ENCODE results near the gene TH.

- TF ChIP-seq, protein P1, sequence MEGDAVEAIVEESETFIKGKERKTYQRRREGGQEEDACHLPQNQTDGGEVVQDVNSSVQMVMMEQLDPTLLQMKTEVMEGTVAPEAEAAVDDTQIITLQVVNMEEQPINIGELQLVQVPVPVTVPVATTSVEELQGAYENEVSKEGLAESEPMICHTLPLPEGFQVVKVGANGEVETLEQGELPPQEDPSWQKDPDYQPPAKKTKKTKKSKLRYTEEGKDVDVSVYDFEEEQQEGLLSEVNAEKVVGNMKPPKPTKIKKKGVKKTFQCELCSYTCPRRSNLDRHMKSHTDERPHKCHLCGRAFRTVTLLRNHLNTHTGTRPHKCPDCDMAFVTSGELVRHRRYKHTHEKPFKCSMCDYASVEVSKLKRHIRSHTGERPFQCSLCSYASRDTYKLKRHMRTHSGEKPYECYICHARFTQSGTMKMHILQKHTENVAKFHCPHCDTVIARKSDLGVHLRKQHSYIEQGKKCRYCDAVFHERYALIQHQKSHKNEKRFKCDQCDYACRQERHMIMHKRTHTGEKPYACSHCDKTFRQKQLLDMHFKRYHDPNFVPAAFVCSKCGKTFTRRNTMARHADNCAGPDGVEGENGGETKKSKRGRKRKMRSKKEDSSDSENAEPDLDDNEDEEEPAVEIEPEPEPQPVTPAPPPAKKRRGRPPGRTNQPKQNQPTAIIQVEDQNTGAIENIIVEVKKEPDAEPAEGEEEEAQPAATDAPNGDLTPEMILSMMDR (IDR thresholded peaks at IDR 0.05 in 2 of 3, conservative IDR thresholded peaks at IDR 0.05 in 1 of 3; ENCODE audit: insufficient read depth in 2 of 3, low read depth in 1 of 3, low read length in 3 of 3) = no peak
- TF ChIP-seq YY1 (IDR thresholded peaks at IDR 0.05; ENCODE audit: borderline replicate concordance in 1 of 3, control insufficient read depth in 1 of 3, extremely low read depth in 1 of 3, insufficient read depth in 3 of 3, insufficient read length in 1 of 3, insufficient replicate concordance in 2 of 3, low read depth in 1 of 3, low read length in 2 of 3) (no peak), CREBBP (IDR thresholded peaks at IDR 0.05; ENCODE audit: low read depth, low read length) (no peak), ZNF778 (CRISPR knock-in tag; IDR thresholded peaks at IDR 0.05) (no peak), RNF219 (CRISPR knock-in tag; IDR thresholded peaks at IDR 0.05) (no peak), JUN (IDR thresholded peaks at IDR 0.05; ENCODE audit: borderline replicate concordance, low read depth, low read length) (no peak), JUN (CRISPR knock-in tag; IDR thresholded peaks at IDR 0.05; ENCODE audit: borderline replicate concordance) (no peak), NR1H2 (CRISPR knock-in tag; IDR thresholded peaks at IDR 0.05) (no peak)
- TF ChIP-seq, protein P2, sequence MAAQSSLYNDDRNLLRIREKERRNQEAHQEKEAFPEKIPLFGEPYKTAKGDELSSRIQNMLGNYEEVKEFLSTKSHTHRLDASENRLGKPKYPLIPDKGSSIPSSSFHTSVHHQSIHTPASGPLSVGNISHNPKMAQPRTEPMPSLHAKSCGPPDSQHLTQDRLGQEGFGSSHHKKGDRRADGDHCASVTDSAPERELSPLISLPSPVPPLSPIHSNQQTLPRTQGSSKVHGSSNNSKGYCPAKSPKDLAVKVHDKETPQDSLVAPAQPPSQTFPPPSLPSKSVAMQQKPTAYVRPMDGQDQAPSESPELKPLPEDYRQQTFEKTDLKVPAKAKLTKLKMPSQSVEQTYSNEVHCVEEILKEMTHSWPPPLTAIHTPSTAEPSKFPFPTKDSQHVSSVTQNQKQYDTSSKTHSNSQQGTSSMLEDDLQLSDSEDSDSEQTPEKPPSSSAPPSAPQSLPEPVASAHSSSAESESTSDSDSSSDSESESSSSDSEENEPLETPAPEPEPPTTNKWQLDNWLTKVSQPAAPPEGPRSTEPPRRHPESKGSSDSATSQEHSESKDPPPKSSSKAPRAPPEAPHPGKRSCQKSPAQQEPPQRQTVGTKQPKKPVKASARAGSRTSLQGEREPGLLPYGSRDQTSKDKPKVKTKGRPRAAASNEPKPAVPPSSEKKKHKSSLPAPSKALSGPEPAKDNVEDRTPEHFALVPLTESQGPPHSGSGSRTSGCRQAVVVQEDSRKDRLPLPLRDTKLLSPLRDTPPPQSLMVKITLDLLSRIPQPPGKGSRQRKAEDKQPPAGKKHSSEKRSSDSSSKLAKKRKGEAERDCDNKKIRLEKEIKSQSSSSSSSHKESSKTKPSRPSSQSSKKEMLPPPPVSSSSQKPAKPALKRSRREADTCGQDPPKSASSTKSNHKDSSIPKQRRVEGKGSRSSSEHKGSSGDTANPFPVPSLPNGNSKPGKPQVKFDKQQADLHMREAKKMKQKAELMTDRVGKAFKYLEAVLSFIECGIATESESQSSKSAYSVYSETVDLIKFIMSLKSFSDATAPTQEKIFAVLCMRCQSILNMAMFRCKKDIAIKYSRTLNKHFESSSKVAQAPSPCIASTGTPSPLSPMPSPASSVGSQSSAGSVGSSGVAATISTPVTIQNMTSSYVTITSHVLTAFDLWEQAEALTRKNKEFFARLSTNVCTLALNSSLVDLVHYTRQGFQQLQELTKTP (IDR thresholded peaks at IDR 0.05; ENCODE audit: low read depth in 1 of 2, partially characterized antibody in 2 of 2) = no peak
These were observed 51.1 kb downstream of the TH start for GRCh38 chr11:2120359-2121100.

Measured in K562 (cell line).